Measurements from ENCODE around the gene SLC25A43.
"Not testable (repeated sequence)": the region's sequence is repeated elsewhere in the genome, so short reads cannot be mapped to it uniquely, and the experiment has no call there.

Gene SLC25A43

DNA sequence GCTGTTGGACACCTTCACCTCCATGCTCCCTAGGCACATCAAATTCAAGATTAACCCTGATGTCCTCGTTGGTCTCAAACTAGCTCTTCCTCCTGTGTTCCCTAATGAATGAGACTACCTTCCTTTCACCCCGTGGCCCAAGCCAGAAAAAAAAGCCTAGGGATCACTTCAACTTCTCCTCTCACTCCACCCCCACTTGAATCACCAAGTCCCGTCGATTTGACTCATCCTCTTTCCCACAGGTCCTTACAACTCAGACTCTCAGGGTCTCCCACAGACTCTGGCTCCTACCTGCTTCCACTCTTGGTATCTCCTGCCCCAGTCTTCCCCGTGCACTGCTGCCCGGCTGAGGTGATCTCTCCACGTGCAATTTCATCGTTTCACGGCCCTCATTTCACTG is 8.5 kb downstream of the SLC25A43 start:
- no peak for DNase-seq (ENCODE audit: low read depth in 2 of 2)

DNA sequence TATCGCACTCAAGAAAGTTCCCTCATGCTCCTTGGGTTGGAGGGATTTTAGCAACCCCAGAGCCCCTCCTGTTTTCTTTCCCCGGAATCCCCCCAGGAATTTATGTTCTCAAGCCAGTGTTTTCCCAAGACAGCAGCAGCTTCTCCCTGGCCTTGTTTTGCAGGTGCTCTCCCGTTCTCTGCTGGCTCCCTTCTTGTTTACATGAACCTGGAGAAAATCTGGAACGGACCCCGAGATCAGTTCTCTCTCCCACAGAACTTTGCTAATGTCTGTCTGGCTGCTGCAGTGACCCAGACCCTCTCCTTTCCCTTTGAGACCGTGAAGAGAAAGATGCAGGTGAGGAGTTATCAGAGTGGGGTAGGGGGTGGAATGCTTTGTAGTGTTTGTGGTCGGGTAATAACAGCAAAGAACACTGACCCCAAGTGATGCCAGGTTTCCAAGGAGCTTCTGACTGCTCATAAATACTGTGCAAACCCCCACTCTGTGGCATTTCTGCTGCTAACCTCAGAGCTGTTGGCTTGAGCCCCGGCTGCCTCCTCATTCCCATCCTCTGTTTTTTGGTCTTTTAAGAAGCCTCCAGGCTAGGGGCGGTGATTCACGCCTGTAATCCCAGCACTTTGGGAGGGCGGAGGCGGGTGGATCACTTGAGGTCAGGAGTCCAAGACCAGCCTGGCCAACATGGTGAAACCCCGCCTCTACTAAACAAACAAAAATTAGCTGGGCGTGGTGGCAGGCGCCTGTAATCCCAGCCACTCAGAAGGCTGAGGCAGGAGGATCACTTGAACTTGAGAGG is 11.1 kb downstream of the SLC25A43 start:
- no peak for DNase-seq (ENCODE audit: low read depth in 2 of 2)

DNA sequence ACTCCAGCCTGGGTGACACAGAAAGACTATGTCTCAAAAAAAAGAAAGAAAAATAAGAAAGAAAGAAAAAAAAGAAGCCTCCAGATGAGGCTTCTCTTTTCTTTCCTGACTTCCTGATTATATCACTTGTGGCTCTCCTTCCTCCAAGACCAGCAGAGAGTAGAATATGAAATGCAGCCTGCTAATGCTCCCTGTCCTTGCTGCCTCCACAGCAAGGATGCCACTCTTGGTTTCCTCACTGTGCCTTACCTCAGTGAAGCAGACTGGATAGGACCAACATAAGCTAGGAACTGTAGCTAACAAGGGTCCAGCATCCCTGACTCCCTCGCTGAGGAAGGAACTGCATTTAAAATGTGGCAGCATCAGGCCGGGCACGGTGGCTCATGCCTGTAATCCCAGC is 11.7 kb downstream of the SLC25A43 start:
- DNase-seq (ENCODE audit: low read depth in 2 of 2), result no peak

DNA sequence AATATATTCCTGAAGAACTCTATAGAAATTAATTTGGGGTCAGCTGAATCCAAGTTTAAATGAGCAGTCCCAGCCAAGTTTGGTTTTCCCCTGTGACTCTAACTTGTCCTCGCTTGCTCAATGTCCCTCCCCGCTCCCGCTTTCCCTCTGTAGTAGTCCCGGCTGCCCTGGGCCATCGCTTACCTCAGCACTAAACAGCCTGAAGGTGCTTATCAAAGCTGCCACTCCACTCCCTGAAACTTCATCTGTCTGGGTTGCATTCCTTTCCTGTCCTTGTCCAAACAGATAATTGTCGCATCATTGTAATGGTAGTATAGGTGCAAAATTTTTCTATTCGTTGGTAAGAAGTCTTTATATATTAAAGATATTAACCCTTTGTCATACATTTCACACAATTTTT is 12.8 kb downstream of the SLC25A43 start:
- DNase-seq (ENCODE audit: low read depth in 2 of 2), result no peak

DNA sequence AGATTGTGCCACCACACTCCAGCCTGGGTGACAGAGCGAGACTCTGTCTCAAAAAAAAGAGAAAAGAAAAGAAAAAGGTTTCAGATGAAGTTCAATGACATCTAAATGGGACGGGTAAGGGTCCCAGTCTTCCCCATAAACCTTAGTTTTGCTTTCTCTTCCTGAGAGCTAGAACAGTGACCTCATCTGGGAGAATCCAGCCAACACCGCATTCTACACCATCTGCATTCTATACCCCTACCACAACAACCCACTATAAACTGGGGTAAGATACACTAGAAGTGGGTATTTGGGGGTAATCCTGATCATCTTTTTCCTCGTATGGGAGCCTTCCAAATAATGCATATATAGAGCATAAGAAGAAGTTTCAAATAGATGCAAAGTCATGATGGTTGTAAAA is 18.2 kb downstream of the SLC25A43 start:
- no peak for DNase-seq (ENCODE audit: low read depth in 2 of 2)

DNA sequence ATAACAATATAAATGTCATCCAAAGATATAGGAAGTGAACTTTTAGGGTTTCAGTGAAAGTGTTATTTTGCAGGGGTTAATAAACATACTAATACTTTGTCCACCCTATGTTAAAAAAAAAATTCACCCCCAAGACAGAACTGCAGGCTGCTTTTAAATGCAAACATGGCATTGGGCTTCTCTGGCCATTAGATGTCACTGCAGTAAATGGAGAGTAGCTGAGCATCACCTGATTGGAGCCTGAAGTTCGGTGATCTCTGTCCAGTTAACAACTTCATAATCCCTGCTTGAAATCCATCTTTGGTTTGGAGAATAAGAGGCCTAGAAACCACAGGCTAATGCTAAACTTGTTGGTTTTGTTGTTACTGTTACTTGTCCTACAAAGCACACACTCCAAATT is 18.7 kb downstream of the SLC25A43 start:
- DNase-seq (ENCODE audit: low read depth in 2 of 2), result no peak

DNA sequence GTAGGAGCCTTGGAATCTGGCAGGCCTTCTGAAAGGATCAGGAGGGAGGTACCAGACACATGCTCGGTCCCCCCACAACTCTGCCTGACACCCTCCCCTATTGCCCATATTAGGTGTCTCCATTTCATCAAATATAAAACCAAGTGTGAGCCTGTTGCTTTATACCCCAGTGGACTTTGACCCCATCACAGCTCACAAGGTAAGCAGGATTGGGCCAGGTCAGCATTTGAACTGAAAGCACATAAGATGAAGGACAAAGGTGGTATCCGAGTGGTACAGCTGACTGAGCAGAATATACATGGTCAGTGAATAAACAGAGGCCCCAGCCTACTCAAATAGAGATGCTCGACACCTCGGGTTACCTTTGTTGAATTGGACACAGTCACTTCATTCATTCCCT is 20.0 kb downstream of the SLC25A43 start:
- DNase-seq (ENCODE audit: low read depth in 2 of 2), result no peak

DNA sequence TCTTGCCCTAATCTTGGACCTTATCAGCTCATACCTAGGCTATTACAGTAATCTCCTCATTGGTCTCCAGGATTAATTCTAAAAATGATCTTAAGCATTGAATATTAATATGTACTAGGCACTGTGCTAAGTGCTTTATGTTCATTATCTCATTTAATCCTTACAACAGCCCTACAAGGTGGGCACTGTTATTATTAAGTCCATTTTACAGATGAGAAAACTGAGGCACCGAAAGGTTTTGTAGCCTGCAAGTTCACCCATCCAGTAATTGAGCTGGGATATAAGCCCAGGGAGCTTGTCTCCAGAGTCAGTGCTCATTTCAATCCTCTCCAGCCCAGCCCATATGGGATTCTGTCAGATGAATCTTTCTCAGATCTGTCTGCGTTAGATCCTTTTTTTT is 20.8 kb downstream of the SLC25A43 start:
- DNase-seq (ENCODE audit: low read depth in 2 of 2), result no peak

DNA sequence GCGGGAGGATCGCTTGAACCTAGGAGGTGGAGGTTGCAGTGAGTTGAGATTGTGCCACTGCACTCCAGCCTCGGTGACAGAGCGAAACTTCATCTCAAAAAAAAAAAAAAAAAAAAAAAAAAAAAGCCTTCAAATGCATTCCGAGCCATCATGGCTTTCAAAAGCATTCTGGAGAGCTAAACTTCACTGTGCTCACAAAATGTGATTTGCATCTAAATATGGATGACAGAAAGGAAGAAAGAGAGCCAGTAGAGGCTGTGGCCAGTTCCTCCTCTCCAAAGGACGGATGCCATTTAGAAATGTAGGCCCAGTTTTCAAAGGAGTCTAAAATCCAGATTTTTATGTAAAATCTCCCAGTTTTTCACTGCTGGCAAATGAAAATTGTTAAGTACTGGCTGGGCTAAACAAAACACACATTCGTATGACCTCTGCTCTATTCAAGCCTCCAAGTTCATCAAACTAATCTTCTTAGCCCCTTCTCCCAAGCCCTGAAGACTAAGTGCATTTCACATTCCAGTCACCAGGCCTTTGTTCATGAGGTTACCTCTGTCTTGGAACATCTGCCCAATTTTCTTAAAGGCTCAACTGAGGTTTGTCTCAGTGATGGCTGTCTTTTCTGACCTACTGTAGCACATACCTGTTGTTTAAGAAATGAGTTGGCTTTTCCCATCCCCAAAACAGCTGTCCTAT is 22.0 kb downstream of the SLC25A43 start:
- DNase-seq (ENCODE audit: low read depth in 2 of 2), result no peak

DNA sequence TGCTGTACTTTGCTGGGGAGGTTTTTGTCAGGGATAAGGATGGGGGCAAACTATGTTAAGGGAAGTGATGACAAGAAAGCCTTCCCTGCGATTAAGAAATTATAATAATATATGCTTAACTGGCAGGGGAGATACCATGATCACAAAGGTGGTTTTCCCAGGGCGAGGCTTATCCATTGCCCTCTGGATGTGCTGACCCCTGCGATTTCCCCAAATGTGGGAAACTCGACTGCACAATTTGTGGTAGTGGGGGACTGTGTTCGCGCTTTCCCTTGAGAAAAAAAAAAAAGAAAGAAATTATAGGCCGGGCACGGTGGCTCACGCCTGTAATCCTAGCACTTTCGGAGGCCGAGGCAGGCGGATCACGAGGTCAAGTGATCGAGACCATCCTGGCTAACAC is 24.5 kb downstream of the SLC25A43 start:
- no peak for DNase-seq (ENCODE audit: low read depth in 2 of 2)

DNA sequence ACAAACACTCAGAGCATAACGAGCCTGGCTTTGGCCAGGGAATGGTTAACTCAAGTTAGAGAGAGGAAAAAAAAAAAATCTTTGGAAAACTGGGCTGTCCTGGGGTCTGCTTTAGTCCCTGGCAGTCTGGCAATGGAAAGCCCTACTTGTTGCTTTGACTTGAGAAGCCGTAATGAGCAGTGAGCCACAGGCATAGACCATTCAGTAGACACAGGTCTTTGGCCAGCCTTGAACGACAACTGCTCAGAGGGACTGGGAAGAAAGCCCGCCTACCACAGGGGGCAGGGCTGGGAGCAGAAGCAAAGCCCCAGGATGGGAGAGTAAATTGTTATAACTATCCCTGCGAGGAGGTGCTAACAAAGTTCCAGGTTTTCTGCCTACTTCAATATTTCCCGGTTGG is 25.9 kb downstream of the SLC25A43 start:
- no peak for DNase-seq (ENCODE audit: low read depth in 2 of 2)

DNA sequence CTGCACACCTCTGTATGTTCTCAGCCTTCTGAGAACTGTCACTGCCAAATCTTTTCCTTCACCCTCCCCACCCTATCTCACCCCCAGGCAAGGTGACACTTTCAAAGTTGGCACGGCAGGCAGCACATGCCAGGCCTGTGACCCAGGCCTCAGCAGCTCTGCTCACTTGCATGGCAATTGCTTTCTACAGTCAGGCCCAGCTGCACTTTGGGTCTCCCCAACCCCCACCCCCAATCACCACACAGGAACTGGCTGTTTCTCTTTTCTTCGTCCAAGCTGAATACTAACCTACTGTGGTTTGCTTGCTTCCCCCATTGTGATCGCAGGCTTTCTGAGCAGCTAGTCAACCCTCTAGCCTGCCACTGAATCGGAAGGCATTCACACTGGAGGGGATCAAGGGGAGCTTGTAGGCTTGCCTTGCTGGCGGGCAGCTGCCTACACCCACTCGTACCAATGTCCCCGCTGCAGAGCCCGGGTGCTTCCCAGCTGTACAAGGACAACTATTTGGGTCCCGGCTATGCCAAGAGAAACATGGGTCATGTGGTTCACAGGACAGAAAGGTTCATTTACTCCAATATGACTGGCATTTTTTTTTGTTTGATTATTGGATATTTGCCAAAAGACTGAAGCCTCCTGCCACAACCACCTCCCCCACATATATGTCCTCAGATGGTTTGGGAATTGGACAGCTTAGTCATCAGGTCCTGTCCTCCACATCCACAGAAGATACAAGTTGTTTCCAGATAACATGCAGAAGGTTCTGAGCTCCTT is 28.1 kb downstream of the SLC25A43 start:
- DNase-seq (ENCODE audit: low read depth in 2 of 2), result no peak

DNA sequence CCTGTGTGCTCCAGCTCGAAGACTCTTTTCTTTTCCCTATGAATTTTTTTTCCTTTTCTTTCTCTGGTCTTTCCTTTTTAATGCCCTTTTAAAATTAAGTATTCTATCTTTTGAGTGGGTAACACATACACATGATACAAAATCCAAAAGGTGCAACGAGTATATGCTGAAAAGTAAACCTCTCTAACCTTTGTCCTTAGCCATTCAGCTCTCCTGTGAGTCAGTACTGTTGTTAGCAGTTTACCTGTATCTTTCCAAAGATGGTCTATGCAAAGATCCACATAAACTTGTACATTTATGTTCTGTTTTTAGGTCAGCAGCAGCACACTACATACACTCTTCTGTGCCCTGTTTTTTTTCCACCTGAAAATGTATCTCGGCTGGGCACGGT is 28.7 kb downstream of the SLC25A43 start:
- no peak for DNase-seq (ENCODE audit: low read depth in 2 of 2)

DNA sequence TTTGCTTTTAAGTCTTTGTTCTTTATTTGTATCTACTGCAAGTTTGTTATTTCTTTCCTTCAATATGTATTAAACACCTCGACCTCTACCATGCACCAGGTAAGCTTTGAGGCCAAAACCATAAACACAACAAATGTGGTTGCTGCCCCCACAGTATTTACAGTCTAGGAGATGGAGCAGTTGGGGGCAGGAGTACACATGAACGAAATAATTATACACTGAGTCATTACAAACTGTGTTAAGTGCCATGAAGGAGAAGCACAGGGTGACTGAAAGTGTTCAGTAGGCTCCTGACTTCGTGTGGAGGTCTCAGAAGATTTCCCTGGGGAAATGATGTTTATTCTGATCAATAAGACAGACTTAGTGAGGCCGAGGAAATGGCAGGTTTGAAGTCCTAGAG is 30.3 kb downstream of the SLC25A43 start:
- DNase-seq (ENCODE audit: low read depth in 2 of 2), result no peak

DNA sequence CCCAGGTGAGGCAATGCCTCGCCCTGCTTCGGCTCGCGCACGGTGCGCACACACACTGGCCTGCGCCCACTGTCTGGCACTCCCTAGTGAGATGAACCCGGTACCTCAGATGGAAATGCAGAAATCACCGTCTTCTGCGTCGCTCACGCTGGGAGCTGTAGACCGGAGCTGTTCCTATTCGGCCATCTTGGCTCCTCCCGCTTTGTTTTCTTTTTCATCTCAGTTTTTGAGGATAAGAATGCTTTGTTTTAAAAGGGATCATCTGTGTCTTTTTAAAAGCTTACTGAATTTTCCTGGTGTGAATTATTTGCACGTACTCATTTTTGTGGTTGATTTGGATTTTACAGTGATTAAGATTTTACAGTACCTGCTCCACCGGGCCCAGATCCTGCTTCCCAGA is 42.2 kb downstream of the SLC25A43 start:
- not testable (repeated sequence) for DNase-seq (ENCODE audit: low read depth in 2 of 2)

DNA sequence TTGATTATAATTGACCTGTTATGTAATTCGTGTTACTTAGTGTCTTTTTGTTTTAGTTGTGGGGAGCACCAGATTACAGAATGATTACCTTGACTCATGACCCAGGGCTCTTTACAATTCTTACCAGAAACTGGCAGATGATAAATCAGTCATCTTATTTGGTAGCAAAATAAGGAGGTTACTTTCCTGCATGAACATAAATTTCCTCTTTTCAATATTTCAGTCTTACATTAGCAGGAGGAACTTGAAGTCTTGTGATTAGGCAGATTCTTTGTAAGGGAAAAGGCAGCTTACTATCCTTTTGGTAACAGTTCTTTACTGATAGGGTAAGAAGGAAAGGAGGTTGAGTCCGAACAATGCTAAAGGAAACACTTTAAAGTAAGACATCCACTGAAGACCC is 43.1 kb downstream of the SLC25A43 start:
- no peak for DNase-seq (ENCODE audit: low read depth in 2 of 2)

DNA sequence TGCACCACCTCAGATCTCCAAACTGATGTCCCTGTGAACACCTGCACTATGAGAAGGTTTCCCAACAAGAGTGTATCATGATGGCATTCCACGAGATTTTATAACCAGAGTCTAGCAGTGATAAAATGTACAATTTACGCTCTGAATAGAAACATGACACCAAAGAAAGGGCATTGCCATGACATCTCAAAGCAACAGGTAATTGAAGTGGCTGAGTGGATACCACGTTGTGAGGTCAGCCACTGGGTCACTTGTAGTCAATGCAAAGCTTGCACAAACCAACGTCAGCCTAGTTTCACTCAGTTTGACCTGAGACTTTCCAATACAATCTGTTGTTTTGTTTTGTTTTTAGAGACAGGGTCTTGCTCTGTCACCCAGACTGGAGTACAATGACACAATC is 54.1 kb downstream of the SLC25A43 start:
- DNase-seq (ENCODE audit: low read depth in 2 of 2), result no peak

DNA sequence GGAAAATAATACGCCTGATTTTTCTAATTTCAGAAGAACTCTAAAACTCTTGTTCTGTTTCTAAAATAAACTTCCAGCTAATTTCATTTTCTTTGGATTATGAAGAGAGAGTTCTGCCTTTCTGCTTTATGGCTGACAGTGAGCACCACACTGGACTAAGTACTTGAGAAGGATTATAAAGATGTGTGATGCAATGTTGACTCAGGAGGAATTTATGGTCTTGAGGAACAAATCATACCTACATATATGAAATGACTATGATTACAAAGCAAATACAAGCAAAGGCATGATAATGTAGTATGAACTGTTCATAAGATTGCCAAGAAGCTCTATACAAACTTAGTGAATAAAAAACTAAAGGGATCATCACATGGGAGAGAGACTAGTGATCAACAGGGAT is 56.1 kb downstream of the SLC25A43 start:
- no peak for DNase-seq (ENCODE audit: low read depth in 2 of 2)

DNA sequence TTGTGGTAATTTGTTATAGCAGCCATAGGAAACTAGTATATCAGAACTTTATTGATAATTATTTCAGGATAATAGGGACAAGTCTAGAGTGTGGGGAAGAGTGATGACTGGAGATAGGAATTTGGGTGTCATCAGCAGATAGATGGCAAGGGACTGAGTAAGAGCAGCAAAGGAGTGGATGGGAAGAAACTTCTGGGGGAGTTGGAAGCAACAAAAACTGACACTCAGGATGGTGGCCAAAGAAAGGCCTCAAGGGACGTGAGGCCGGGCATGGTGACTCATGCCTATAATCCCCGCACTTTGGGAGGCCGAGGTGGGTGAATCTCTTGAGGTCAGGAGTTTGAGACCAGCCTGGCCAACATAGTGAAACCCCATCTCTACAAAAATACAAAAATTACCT is 60.0 kb downstream of the SLC25A43 start:
- no peak for DNase-seq (ENCODE audit: low read depth in 2 of 2)

DNA sequence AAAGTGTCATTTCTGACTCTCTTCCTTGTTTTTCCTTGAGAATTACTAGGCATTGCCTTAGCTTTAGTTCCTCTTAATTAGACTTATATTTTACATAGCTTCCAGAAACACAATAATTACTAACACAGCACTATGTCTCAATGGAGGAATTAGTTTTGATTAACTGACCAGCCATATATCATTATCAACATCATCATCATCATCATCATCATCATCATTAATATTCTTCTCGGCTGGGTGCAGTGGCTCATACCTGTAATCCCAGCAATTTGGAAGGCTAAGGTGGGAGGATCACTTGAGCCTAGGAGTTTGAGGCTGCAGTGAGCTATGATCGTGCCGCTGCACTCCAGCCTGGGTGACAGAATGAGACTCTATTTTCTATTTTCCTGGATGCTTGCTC is 66.4 kb downstream of the SLC25A43 start:
- DNase-seq (ENCODE audit: low read depth in 2 of 2), result no peak

DNA sequence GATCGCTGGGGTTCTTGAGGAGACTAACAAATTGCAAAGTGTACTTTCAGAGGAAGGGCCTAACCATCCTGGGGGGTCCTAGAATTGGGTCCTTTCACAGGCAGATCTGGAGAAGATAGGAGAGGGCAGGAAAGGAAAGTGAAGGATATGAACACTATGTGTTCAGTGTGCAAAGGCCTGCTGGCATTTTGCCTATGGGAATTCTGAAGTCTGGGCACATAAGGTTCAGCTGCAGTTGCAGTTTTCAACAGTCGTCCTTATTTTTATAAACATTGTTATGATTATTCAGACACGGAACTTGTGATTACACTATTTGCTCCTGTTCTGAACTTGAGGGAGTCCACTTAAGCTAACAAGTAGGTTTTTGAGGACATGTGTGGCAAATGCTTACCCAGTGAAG is 67.8 kb downstream of the SLC25A43 start:
- no peak for DNase-seq (ENCODE audit: low read depth in 2 of 2)

DNA sequence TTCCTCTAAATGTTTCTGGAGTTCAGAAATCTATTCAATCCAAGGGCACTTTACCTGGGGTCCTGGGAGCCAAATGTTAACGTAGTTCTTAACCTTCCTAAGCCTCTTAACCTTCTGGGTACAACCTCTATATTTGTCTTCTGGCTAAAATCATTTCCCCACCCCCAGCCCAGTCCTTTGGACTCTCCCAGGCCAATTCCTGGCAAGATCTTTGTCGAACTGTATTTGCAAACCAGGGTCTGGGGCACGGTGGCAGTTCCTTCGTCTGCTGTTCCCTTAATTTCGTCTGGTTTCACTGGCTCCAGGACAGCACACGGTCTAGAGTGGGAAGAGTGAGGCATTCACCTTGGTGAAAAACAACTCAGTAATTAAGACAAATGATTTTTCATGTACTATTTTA is 68.3 kb downstream of the SLC25A43 start:
- no peak for DNase-seq (ENCODE audit: low read depth in 2 of 2)
